HG03457 (cell line): ENCODE results near the gene UGT1A6.
"Not testable (repeated sequence)": the region's sequence is repeated elsewhere in the genome, so short reads cannot be mapped to it uniquely, and the experiment has no call there.

Source experiments
- ATAC-seq: cut with Tn5 transposase; IDR thresholded peaks from one replicate; pipeline ENCODE4 v1.9.1; 2021; ENCODE audit warnings: moderate number of reproducible peaks; ENCODE audit not compliant: unreplicated experiment

Gene UGT1A6

DNA sequence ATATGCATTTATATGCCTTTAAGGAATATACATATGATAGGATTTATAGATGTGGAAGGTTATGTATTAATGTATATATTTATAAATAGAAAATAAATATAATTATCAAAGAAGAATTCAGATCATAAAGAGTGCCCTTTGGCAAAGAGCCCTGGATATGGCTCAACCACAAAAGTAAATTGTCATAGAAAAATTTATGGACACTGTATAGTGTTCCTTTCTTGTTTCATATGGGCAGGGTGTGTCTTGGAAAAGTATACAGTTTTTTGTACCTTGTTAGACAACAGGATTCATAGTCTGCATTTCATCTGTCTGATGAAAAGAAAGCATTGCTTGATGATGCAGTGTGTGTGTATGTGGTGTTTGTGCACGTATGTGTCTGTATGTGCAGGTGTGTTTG is 8.1 kb upstream of the UGT1A6 start:
- no peak for ATAC-seq

GRCh38 chr2:233686928-233687327 is 5.8 kb upstream of the UGT1A6 start:
- ATAC-seq = no peak

DNA sequence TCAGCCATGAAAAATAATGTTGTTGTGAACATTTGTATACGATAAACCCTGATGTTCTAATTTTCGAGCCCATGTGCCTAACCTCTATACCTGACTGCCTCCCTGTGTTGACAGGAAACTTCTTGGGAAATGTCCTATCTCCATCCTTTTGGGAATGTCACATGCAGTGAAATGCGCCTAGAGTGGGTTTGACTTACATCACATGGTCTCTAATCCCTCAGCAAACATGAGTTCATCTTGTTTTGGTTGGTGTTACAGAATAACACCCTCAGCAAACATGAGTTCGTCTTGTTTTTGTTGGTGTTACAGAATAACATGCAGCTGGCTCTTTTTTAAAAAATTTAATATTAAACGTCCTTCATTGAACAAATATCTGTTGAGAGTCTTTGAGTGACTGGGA is 4.3 kb upstream of the UGT1A6 start:
- no peak for ATAC-seq

- no peak for ATAC-seq
Observed at GRCh38 chr2:233689031-233689430, 3.7 kb upstream of the UGT1A6 start.

- no peak for ATAC-seq
Observed at GRCh38 chr2:233689501-233689900, 3.2 kb upstream of the UGT1A6 start.

DNA sequence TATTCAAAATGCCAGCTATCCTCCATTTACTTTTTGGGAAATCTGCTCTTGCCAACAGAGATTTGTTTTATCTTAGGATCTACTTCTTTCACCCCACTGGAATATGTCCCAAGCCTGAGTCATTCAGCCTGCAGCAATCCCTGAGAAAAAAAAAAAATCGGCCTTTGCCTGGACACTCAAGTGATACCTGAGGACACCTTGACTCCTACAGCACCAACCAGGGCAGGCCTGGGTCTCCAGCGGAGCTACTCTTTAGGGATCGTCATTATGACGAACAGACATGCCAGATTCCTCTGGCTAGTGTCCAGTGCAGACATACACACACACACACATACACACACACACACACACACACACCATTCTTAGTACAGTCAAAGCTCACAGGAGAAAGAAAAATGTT is 2.2 kb upstream of the UGT1A6 start:
- no peak for ATAC-seq

GRCh38 chr2:233691443-233692433 is 952 bp upstream of the UGT1A6 start:
- ATAC-seq = no peak

DNA sequence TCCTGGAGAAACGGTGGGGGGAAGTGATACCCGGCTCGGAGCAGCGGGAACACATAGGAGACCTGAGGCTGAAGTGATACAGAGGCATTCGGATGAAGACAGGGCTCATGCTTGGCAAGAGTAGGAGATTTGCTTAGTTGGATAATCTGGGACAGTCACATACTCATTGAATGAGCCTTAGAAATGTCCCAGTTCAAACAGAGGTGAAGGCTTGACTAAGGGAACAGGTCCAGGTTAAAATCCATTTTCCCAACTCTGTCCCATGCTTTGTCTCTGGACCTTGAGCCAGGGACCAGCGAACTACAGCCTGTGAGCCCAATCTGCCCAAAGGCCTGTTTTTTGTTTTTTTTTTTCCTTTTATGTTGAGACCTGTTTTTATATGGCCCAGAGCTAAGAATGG is 1.3 kb downstream of the UGT1A6 start:
- no peak for ATAC-seq

DNA sequence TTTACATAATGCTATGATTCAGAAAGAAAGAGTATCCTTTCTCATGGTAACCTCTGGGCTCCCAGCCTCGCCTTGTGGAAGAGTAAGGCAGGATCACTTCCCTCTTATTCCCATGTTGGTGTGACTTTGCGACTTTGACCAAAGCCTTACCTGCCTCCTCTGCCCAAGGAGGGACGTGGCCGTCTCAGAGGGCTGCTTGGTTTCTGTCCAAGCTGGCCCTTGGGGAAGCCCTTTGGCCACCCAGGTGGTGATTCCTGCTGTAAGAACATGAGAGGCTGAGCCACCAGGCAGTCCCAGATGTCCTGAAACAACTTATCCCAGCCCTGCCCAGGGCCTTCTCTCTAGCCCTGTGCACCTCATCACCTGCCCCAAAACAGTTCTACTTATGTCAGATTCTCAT is 6.0 kb downstream of the UGT1A6 start:
- no peak for ATAC-seq

GRCh38 chr2:233699424-233700027 is 6.8 kb downstream of the UGT1A6 start:
- no peak for ATAC-seq

- no peak for ATAC-seq
Observed at GRCh38 chr2:233700028-233700635, 7.4 kb downstream of the UGT1A6 start.

- ATAC-seq = not testable (repeated sequence)
Observed at GRCh38 chr2:233700842-233701241, 8.2 kb downstream of the UGT1A6 start.

DNA sequence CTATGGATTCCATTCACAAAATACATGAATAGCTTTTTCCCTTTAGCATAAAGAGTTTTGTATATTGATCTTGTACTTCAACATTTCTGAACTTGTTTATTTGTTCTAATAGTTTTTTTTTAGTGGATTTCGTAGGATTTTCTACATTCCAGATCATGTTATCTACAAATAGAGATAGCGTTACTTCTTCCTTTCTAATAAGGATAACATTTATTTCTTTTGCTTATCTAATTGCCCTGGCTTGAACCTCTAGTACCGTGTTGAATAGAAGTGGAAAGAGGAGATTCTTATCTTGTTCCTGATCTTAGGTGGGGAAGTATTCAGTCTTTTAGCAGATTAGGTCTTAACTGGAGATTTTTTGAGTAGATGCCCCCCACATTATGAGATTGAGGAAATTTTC is 9.5 kb downstream of the UGT1A6 start:
- no peak for ATAC-seq

DNA sequence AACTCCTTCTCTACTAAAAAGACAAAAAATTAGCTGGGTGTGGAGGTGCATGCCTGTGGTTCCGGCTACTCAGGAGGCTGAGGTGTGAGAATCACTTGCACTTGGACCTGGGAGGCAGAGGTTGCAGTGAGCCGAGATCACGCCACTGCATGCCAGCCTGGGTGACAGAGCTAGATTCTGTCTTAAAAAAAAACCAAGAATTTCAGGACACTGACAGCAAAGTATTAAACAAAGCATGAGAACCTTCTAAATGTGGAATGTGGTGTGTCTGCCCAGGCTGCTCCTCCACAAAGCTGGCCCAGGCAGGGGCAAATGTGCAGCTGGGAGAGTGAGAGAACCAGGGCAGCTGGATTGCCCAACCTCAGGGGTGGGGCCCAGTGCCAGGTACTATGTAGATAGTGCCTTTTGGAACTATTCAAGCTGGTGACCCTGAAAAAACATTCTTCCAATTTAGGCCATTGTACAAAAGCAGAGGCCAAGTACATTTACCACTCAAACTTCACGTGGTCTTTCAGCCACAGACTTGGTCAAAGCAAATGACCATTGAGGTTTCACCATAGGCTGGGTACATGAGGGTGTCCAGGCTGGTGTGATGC is 13.3 kb downstream of the UGT1A6 start:
- ATAC-seq = no peak

DNA sequence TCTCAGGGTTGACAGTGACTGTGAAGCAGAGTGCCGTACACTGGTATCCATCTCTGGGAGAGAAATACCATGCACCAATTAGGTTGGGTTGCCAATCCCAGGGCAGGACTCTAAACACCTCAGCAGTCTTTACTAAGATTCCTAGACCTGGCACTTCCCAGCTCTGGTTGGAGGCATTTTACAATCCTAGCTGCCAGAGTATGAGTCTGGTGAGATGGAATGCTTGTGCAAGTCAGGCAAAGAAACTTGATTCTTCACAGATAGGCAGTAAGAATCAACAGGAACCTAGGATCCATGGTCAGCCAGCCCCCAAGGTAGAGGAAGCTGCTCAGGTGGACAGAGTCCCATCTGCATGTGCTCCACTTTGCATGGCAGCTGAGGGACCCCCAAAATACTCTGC is 14.0 kb downstream of the UGT1A6 start:
- no peak for ATAC-seq

DNA sequence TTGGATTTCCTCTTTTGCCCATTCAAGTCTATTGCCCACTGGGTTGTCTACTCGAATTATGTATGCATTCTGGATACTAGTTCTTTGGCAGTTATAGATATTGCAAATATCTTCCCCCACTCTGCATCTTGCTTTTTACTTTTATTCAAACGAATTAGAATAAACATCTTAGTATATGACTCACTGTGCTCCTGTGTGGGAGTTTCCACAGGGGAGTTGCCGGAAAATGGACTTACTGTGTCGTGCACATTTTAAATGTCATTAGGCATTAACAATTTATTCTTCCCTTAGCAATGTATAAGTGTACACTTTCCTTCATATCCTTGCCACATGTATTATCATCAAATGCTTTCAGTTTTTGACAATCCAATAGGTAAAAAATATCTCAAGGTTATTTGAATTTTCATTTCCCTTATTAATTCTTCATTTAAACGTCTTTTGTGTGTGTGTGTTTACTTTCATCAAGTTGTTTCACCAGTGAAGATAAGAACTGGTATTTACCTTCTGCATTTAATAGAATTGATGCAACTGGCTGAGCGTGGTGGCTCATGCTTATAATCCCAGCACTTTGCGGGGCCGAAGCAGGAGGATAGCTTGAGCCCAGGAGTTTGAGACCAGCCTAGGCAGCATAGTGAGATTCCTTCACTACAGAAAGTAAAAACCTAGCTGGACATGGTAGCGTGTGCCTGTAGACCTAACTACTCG is 15.4 kb downstream of the UGT1A6 start:
- ATAC-seq = no peak

DNA sequence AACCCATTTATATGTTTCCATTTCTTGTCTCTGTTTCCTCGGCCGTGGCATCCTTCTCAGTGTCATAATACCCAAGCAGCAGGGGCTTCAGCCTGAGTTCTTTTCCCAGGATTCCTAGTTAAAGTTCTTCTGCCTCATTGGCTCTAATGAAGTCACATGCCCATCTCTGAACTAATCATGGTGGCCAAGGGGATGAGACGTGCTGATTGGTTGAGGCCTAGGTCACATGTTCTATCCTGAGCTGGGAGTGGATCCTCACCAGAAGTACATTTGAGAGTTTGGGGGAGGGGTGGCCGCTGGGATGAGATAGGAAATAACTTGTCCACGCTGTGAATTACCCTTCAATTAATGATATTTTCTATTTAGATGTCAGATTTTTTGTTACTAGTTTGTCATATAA is 16.3 kb downstream of the UGT1A6 start:
- ATAC-seq = no peak

DNA sequence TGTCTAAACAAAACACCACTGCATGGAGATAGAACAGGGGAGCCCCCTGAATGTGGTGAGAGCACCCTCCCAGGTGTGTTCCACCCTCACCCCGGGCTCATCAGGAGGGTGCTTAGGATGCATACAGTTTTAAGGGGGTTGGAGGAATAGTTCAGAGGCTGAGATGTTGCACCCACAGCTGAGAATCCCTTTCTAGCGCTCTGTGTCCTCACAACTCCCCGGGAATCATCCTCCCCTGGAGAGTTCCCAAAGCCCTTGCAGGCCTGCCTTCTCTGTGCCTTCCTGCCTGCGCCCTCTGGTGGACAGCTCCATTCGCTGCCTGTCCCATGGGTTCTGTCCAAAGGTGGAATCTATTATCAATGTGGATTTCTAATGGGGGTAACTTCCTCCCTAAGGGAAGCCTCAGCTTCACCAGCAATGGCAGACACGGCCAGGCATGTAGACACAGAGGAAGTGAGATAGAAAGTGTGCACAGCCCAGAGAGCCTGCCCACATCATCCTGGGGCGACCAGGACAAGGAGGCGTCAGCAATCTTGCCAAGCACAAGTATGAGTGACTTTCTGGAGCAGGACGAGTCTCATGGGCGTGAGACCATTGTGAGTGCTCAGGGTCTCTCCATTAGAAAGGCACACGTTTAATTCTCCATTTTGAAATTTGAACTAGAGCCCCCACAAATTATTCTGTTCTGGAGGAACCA is 18.8 kb downstream of the UGT1A6 start:
- ATAC-seq = no peak

DNA sequence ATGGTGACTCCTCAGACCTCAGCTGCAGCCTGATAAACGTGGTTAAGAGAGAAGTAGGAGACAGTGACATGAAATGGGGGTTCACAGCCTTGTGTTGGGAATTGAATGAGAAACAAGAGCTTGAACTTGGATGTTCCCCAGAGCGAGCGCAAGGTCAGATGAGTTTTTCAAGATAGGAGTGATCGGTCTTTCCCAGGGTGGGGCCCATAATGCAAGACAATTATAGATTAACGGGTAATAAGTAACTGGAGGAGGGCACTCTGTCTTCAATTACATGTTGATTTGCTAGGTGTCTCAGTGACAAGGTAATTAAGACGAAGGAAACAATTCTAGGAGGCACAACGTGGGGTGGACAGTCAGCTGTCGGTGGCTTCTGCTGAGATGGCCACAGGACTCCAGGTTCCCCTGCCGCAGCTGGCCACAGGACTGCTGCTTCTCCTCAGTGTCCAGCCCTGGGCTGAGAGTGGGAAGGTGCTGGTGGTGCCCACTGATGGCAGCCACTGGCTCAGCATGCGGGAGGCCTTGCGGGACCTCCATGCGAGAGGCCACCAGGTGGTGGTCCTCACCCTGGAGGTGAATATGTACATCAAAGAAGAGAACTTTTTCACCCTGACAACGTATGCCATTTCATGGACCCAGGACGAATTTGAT is 20.0 kb downstream of the UGT1A6 start, which contains the start of gene UGT1A5:
TSS of gene UGT1A5 (plus strand) at position 297 of the 651 bp plus-strand sequence. CDS start at position 382, 85 bp downstream.
- no peak for ATAC-seq

- ATAC-seq = no peak
Observed at GRCh38 chr2:233713262-233713615, 20.5 kb downstream of the UGT1A6 start.
